ENCODE data around the gene MEIS3.
"Not testable (repeated sequence)": the region's sequence is repeated elsewhere in the genome, so short reads cannot be mapped to it uniquely, and the experiment has no call there.

DNA sequence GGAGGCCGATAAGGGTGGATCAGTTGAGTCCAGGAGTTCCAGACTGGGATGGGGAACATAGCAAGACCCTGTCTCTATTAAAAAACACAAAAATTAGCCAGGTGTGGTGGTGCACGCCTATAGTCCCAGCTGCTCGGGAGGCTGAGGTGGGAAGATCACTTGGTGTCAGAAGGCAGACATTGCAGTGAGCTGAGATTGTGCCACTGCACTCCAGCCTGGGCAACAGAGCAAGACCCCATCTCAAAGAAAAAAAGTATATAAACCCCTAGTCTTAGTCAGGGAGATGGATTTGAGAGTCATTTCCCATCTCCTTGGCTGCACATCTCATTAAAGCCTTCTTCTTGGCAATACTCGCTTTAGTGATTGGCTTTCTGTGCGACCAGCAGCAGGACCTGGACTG is 35.4 kb downstream of the MEIS3 start:
- TF ChIP-seq POLR2A (IDR thresholded peaks at IDR 0.05; ENCODE audit: low read length); GATA1 (IDR thresholded peaks at IDR 0.05; ENCODE audit: low read depth, low read length): not testable (repeated sequence)
